Ramos (cell line): ENCODE results near the gene SPTLC3.

Source experiments
- in situ Hi-C: fragments of 300-500 bp; cut with MboI; formaldehyde crosslinking; loops from one replicate; pipeline ENCODE4 v1.14.3; 2022; ENCODE audit warnings: low sequenced_read_pairs; ENCODE audit not compliant: unreplicated experiment

The SPTLC3 gene

GRCh38 chr20:13082378-13082777, 73.6 kb downstream of the SPTLC3 start:
- in situ Hi-C loops: no loop called here

- in situ Hi-C loops: no loop called here
Observed at GRCh38 chr20:13085275-13085674, 76.5 kb downstream of the SPTLC3 start.

GRCh38 chr20:13089950-13090469, 81.2 kb downstream of the SPTLC3 start:
- in situ Hi-C loops: no loop called here

- in situ Hi-C loops: no loop called here
Observed at GRCh38 chr20:13092111-13092510, 83.3 kb downstream of the SPTLC3 start.

GRCh38 chr20:13094976-13095375, 86.2 kb downstream of the SPTLC3 start:
- in situ Hi-C loops: no loop called here

GRCh38 chr20:13098720-13099355, 90.1 kb downstream of the SPTLC3 start:
- in situ Hi-C loops: no loop called here

- in situ Hi-C loops: loop anchor here (10.0 kb wide), 1 partner anchor 175 kb away; no protein-coding TSS in a partner anchor
Observed at GRCh38 chr20:13099676-13100075, 90.9 kb downstream of the SPTLC3 start.

- in situ Hi-C loops: loop anchor here (10.0 kb wide), 1 partner anchor 176 kb away; no protein-coding TSS in a partner anchor
Observed at GRCh38 chr20:13101276-13101675, 92.5 kb downstream of the SPTLC3 start.

- in situ Hi-C loops: loop anchor here (10.0 kb wide), 1 partner anchor 177 kb away; no protein-coding TSS in a partner anchor
Observed at GRCh38 chr20:13101706-13102105, 92.9 kb downstream of the SPTLC3 start.

- in situ Hi-C loops: loop anchor here (10.0 kb wide), 1 partner anchor 177 kb away; no protein-coding TSS in a partner anchor
Observed at GRCh38 chr20:13102237-13102636, 93.5 kb downstream of the SPTLC3 start.

GRCh38 chr20:13102694-13103093, 93.9 kb downstream of the SPTLC3 start:
- in situ Hi-C loops: loop anchor here (10.0 kb wide), 1 partner anchor 178 kb away; no protein-coding TSS in a partner anchor

- in situ Hi-C loops: loop anchor here (10.0 kb wide), 1 partner anchor 180 kb away; no protein-coding TSS in a partner anchor
Observed at GRCh38 chr20:13105039-13105438, 96.3 kb downstream of the SPTLC3 start.

GRCh38 chr20:13105864-13106457, 97.2 kb downstream of the SPTLC3 start:
- in situ Hi-C loops: loop anchor here (10.0 kb wide), 1 partner anchor 181 kb away; no protein-coding TSS in a partner anchor

- in situ Hi-C loops: loop anchor here (10.0 kb wide), 2 partner anchors 185 to 665 kb away; no protein-coding TSS in a partner anchor
Observed at GRCh38 chr20:13109658-13110057, 100.9 kb downstream of the SPTLC3 start.

GRCh38 chr20:13110796-13111195, 102.0 kb downstream of the SPTLC3 start:
- in situ Hi-C loops: loop anchor here (10.0 kb wide), 1 partner anchor 664 kb away; no protein-coding TSS in a partner anchor

- in situ Hi-C loops: loop anchor here (10.0 kb wide), 1 partner anchor 663 kb away; no protein-coding TSS in a partner anchor
Observed at GRCh38 chr20:13111249-13111911, 102.6 kb downstream of the SPTLC3 start.

GRCh38 chr20:13113731-13114130, 105.0 kb downstream of the SPTLC3 start:
- in situ Hi-C loops: loop anchor here (10.0 kb wide), 1 partner anchor 661 kb away; no protein-coding TSS in a partner anchor

GRCh38 chr20:13117200-13117599, 108.4 kb downstream of the SPTLC3 start:
- in situ Hi-C loops: loop anchor here (10.0 kb wide), 1 partner anchor 658 kb away; no protein-coding TSS in a partner anchor

- in situ Hi-C loops: loop anchor here (10.0 kb wide), 1 partner anchor 656 kb away; no protein-coding TSS in a partner anchor
Observed at GRCh38 chr20:13118676-13119075, 109.9 kb downstream of the SPTLC3 start.

- in situ Hi-C loops: loop anchor here (10.0 kb wide), 1 partner anchor 655 kb away; no protein-coding TSS in a partner anchor
Observed at GRCh38 chr20:13119583-13119982, 110.8 kb downstream of the SPTLC3 start.
